A549 (cell line): Measurements from ENCODE around the gene SLC5A3. TPM values are rescaled to one million over a fixed set of nuclear protein-coding genes. Genes with fewer than 3 reads are reported as not detected.

Experiments used
- ATAC-seq, 2 experiments: fragments of 200-7000 bp in 1 of 2; fragments of >200 bp in 1 of 2; cut with Nextera tagmentation in 1 of 2; cut with Tn5 transposase in 1 of 2; 3 replicates each; pipeline versions ENCODE4 v1.8.0 to v1.9.1; 2018 to 2020; ENCODE audit warnings: mild to moderate bottlenecking in 1 of 2, moderate library complexity in 1 of 2
- CTCF ChIA-PET: fragments of 300-600 bp; sonication (Branson Sonifier 250); formaldehyde crosslinking; extraction: SDS; loops from one replicate; lab custom pipeline; 2021; ENCODE audit warnings: antibody characterized with exemption, inconsistent platforms; lab: Yijun Ruan, JAX
- POLR2A ChIA-PET: fragments of 350-600 bp; formaldehyde crosslinking; extraction: SDS; loops from one replicate; lab custom pipeline; 2021; ENCODE audit warnings: antibody characterized with exemption, inconsistent platforms; lab: Yijun Ruan, JAX
- DNase-seq, 2 experiments: peaks; one replicate each; pipeline versions ENCODE4 v3.0.0 to v3.0.0-alpha.2; 2011 to 2016; ENCODE audit warnings: low read depth in 1 of 2, low spot score in 1 of 2
- FAIRE-seq: peaks from 2 replicates; lab custom pipeline; 2011; peaks lifted over from hg19 to GRCh38; lab: Jason Lieb, UNC
- H3K27ac ChIP-seq, 2 experiments: fragments of >200 bp; sonication (Bioruptor Twin); formaldehyde crosslinking; 3 replicates each; pipeline ENCODE4 v1.5.1; 2016 to 2017
- H3K4me1 ChIP-seq: fragments of >200 bp; sonication (Bioruptor Twin); formaldehyde crosslinking; 3 replicates; pipeline ENCODE4 v1.6.1; 2016
- H3K4me2 ChIP-seq: fragments of >200 bp; sonication (Bioruptor Twin); formaldehyde crosslinking; 3 replicates; pipeline ENCODE4 v1.6.1; 2016
- H3K4me3 ChIP-seq: fragments of >200 bp; sonication (Bioruptor Twin); formaldehyde crosslinking; 3 replicates; pipeline ENCODE4 v1.5.1; 2016
- H3K9me3 ChIP-seq: fragments of >200 bp; sonication (Bioruptor Twin); formaldehyde crosslinking; 3 replicates; pipeline ENCODE4 v1.6.1; 2016
- CHD4 ChIP-seq: fragments of 200-600 bp; sonication (generic); IDR thresholded peaks from 2 replicates; pipeline ENCODE4 v1.6.1; 2016; ENCODE audit warnings: antibody characterized with exemption, mild to moderate bottlenecking, borderline replicate concordance
- EHF ChIP-seq: fragments of 250-450 bp; sonication (Bioruptor Pico); IDR thresholded peaks from 2 replicates; pipeline ENCODE4 v1.5.0; 2020; ENCODE audit warnings: mild to moderate bottlenecking
- FOSL2 ChIP-seq, 2 experiments: fragments of 450-650 bp in 1 of 2; fragments of >200 bp in 1 of 2; sonication (Bioruptor Twin) in 1 of 2; formaldehyde crosslinking; IDR thresholded peaks; 2 replicates each; pipeline versions ENCODE4 v1.5.0 to v1.6.1; 2016 to 2020; ENCODE audit warnings: mild to moderate bottlenecking in 1 of 2, moderate library complexity in 1 of 2
- GATA3 ChIP-seq: IDR thresholded peaks from 2 replicates; pipeline ENCODE4 v1.6.1; 2012; ENCODE audit warnings: borderline replicate concordance
- HDAC2 ChIP-seq: fragments of 200-600 bp; sonication (generic); IDR thresholded peaks from 2 replicates; pipeline ENCODE4 v1.6.1; 2016
- HES2 ChIP-seq: fragments of >200 bp; sonication (Bioruptor Twin); formaldehyde crosslinking; IDR thresholded peaks from 2 replicates; pipeline ENCODE4 v1.6.1; 2016
- HEYL ChIP-seq: fragments of 250-450 bp; sonication (Bioruptor Pico); IDR thresholded peaks from 2 replicates; pipeline ENCODE4 v1.8.0; 2021; ENCODE audit warnings: mild to moderate bottlenecking, moderate library complexity
- HMGXB4 ChIP-seq: fragments of 250-450 bp; sonication (Bioruptor Pico); IDR thresholded peaks from 2 replicates; pipeline ENCODE4 v1.5.0; 2021; ENCODE audit warnings: mild to moderate bottlenecking, moderate library complexity, borderline replicate concordance
- JUNB ChIP-seq: fragments of >200 bp; sonication (Bioruptor Twin); formaldehyde crosslinking; IDR thresholded peaks from 2 replicates; pipeline ENCODE4 v1.6.1; 2016
- NPAS2 ChIP-seq: fragments of 250-450 bp; sonication (Bioruptor Pico); IDR thresholded peaks from 2 replicates; pipeline ENCODE4 v1.8.0; 2022; ENCODE audit warnings: mild to moderate bottlenecking, moderate library complexity, borderline replicate concordance
- POLR2AphosphoS2 ChIP-seq: conservative IDR thresholded peaks from 2 replicates; pipeline ENCODE4 v1.6.1; 2012; ENCODE audit warnings: low read length, improper control_type of control experiment, inconsistent platforms
- REST ChIP-seq: fragments of 200-600 bp; sonication (generic); IDR thresholded peaks from 2 replicates; pipeline ENCODE4 v1.6.1; 2016; ENCODE audit warnings: antibody characterized with exemption, mild to moderate bottlenecking, moderate library complexity
- SREBF2 ChIP-seq: fragments of 450-650 bp; IDR thresholded peaks from 2 replicates; pipeline ENCODE4 v1.6.1; 2014; ENCODE audit warnings: mild to moderate bottlenecking, moderate library complexity
- TFCP2L1 ChIP-seq: fragments of 250-450 bp; sonication (Bioruptor Pico); IDR thresholded peaks from 2 replicates; pipeline ENCODE4 v1.5.0; 2021; ENCODE audit warnings: mild to moderate bottlenecking
- TP53 ChIP-seq: fragments of 250-450 bp; sonication (Bioruptor Pico); IDR thresholded peaks from 2 replicates; pipeline ENCODE4 v1.5.0; 2021; ENCODE audit warnings: mild to moderate bottlenecking, moderate library complexity
- ZFP36 ChIP-seq: fragments of 450-650 bp; IDR thresholded peaks from 2 replicates; pipeline ENCODE4 v1.6.1; 2014; ENCODE audit warnings: borderline replicate concordance; ENCODE audit not compliant: partially characterized antibody
- ZSCAN20 ChIP-seq: fragments of 250-450 bp; sonication (Bioruptor Pico); IDR thresholded peaks from 2 replicates; pipeline ENCODE4 v1.8.0; 2022; ENCODE audit warnings: mild to moderate bottlenecking, moderate library complexity
- WGBS: methylation state at CpG from one replicate; pipeline ENCODE4 v1.1.6; 2017; ENCODE audit errors: missing lambda C conversion rate; 5-methylcytosine and 5-hydroxymethylcytosine counted together
- polyA plus RNA-seq, 4 experiments: library from polyadenylated mRNA; depleted of rRNA in 3 of 4; stranded (reverse); fragments of >200 nt; fragmentation: RNase III in 1 of 4; extraction: RNeasy Plus Mini Kit Qiagen cat#74134 plus additional on column Dnase treatment in 1 of 4; gene quantifications; 2 replicates in 3 of 4; 3 replicates in 1 of 4; pipeline ENCODE4 v1.2.3, GENCODE V29; 2011 to 2017
- TF ChIP-seq, protein P1 (sequence below): fragments of 250-450 bp; sonication (Bioruptor Pico); IDR thresholded peaks from 2 replicates; pipeline ENCODE4 v1.5.0; 2020; ENCODE audit warnings: low read depth, mild to moderate bottlenecking, moderate library complexity
- TF ChIP-seq, protein P2 (sequence below): IDR thresholded peaks from 2 replicates; pipeline ENCODE4 v1.6.1; 2012

The SLC5A3 gene
- polyA plus RNA-seq, 2 of the 4 experiments (the other 2 are of a cell fraction) = 7.2 to 7.7 TPM

DNA sequence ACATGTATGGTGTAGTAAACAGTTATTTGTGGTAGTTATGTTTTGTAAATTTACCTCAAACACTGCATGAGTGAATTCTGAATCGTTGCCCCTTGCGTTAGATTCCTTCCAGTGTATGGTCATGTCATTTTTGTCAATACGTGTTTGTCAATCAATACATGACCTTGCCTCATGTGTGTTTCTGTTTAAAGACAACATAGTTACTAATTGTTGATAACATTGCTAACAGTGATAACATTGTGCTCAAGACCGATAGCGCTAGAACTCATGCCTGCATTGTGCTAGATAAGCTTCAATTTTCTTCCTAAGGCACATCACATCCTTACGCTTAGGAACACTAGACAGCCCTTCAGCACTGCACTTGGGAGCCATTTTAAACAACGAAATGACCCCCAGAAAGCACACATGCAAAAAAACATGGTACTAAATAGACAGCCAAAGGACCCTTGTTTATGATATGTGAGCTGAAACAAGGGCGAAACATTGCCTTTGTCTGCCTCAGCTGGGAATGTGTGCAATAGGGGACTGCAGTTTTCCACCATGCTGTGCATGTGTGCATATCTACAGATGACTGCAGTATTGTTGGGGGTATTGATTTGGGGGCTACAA, 37.3 kb downstream of the SLC5A3 start (continued):
- no peak for TF ChIP-seq REST
- no peak for TF ChIP-seq ZSCAN20
- TF ChIP-seq HES2 = no peak
- no peak for TF ChIP-seq GATA3
- TF ChIP-seq, protein P1, sequence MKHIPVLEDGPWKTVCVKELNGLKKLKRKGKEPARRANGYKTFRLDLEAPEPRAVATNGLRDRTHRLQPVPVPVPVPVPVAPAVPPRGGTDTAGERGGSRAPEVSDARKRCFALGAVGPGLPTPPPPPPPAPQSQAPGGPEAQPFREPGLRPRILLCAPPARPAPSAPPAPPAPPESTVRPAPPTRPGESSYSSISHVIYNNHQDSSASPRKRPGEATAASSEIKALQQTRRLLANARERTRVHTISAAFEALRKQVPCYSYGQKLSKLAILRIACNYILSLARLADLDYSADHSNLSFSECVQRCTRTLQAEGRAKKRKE (CRISPR knock-in tag) = no peak

DNA sequence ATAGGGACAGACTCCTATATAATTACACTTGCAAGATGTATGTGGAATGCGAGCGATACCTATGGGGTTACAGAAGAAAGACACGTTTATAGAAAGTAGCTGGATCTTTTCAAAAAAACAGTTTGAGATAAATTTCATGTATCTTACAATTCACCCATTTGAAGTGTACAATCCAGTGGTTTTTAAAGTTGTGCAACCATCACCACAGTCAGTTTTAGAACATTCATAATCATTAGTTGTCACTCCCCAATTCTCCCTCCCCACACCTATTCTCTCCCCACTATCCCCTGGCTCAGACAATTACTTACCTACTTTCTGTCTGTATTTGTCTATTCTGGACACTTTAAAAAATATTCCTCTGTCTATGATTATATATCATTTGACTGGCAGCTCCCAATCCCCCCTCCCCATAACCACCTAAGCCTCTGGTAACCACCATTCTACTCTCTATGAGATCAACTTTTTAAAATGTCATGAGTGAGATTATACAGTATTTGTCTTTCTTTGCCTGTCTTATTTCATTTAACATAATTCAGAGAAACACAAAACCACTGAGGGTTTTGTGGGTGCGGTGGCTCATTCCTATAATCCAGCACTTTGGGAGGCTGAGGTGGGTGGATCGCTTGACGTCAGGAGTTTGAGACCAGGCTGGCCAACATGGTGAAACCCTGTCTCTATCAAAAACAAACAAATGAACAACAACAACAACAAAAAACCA, 39.1 kb downstream of the SLC5A3 start:
- CTCF ChIA-PET = no interaction called here
- FAIRE-seq (no peak), ATAC-seq (no peak), DNase-seq (no peak)
- POLR2A ChIA-PET = no interaction called here
- Histone ChIP-seq H3K27ac (no peak overlapping the region), H3K9me3 (no peaks in the 10 kb centered on the region), H3K4me1 (peaks cover 4% of the 10 kb centered on the region; the same call in 1 of the 3 replicates), H3K4me2 (no peak overlapping the region), H3K4me3 (no peak overlapping the region)
- 95% methylated on average over 6 of the region's 6 CpGs for WGBS
- TF ChIP-seq EHF (CRISPR knock-in tag) = no peak
- TF ChIP-seq TFCP2L1 (CRISPR knock-in tag) = no peak
- TF ChIP-seq JUNB = no peak
- TF ChIP-seq SREBF2 = no peak
- TF ChIP-seq HEYL (CRISPR knock-in tag) = no peak
- TF ChIP-seq, protein P2, sequence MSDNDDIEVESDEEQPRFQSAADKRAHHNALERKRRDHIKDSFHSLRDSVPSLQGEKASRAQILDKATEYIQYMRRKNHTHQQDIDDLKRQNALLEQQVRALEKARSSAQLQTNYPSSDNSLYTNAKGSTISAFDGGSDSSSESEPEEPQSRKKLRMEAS = no peak
- no peak for TF ChIP-seq POLR2AphosphoS2
- no peak for TF ChIP-seq FOSL2 (IDR thresholded peaks at IDR 0.05)
- TF ChIP-seq FOSL2 (CRISPR knock-in tag; IDR thresholded peaks at IDR 0.05) = no peak
- TF ChIP-seq CHD4 = no peak
- no peak for TF ChIP-seq NPAS2 (CRISPR knock-in tag)
- no peak for TF ChIP-seq HMGXB4 (CRISPR knock-in tag)
- no peak for TF ChIP-seq TP53 (CRISPR knock-in tag)
- TF ChIP-seq ZFP36 = no peak
- TF ChIP-seq HDAC2 = no peak
